ENCODE data around the gene GMPR. TPM values are rescaled to one million over a fixed set of nuclear protein-coding genes. Genes with fewer than 3 reads are reported as not detected.
A peak's percentile ranks its signal among the peaks of the same experiment; 100 is the strongest.

The GMPR gene
- total and polyA plus RNA-seq, 2 experiments from 2014 or later: 9.4 to 29.6 TPM

DNA sequence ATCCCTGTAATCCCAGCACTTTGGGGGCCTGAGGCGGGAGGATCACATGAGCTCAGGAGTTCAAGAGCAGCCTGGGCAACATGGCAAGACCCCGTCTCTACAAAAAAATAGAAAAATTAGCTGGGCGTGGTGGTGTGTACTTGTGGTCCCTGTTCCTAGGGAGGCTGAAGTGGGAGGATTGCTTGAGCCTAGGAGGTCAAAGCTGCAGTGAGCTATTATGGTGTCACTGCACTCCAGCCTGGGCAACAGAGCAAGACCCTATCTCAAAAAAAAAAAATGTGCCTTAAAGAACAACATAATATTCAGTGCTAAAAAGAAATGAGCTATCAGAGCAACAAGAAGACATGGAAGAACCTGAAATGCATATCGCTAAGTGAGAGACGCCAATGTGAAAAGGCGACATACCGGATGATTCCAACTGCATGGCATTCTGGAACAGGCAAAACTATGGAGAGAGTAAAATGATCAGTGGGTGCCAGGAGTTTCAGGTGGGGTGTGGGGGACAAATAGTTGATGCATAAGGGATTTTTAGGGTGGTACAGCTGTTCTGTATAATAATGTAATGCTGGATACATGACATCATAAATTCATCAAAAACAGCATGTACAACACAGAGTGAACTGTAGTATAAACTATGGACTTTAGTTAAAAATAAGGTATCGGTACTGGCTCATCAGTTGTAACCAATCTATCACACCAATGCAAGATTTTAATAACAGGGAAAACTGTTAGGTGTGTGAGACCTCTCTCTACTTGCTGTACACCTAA is 80.8 kb downstream of the GMPR start:
- no peak for DNase-seq (ENCODE audit: low read depth in 1 of 2, low spot score in 1 of 2)
- TF ChIP-seq, protein P1, sequence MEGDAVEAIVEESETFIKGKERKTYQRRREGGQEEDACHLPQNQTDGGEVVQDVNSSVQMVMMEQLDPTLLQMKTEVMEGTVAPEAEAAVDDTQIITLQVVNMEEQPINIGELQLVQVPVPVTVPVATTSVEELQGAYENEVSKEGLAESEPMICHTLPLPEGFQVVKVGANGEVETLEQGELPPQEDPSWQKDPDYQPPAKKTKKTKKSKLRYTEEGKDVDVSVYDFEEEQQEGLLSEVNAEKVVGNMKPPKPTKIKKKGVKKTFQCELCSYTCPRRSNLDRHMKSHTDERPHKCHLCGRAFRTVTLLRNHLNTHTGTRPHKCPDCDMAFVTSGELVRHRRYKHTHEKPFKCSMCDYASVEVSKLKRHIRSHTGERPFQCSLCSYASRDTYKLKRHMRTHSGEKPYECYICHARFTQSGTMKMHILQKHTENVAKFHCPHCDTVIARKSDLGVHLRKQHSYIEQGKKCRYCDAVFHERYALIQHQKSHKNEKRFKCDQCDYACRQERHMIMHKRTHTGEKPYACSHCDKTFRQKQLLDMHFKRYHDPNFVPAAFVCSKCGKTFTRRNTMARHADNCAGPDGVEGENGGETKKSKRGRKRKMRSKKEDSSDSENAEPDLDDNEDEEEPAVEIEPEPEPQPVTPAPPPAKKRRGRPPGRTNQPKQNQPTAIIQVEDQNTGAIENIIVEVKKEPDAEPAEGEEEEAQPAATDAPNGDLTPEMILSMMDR (IDR thresholded peaks at IDR 0.05; ENCODE audit: low read depth, low read length): no peak
- H3K4me1 ChIP-seq (ENCODE audit: low read depth): peaks cover 22% of the 10 kb centered on the region
- H3K4me3 ChIP-seq: no peak overlapping the region
- peak overlapping the region; percentile 89 for H3K27ac ChIP-seq
- H3K36me3 ChIP-seq: no peaks in the 10 kb centered on the region
- no peaks in the 10 kb centered on the region for H3K27me3 ChIP-seq
- no peaks in the 10 kb centered on the region for H3K9me3 ChIP-seq (ENCODE audit: low read depth)

DNA sequence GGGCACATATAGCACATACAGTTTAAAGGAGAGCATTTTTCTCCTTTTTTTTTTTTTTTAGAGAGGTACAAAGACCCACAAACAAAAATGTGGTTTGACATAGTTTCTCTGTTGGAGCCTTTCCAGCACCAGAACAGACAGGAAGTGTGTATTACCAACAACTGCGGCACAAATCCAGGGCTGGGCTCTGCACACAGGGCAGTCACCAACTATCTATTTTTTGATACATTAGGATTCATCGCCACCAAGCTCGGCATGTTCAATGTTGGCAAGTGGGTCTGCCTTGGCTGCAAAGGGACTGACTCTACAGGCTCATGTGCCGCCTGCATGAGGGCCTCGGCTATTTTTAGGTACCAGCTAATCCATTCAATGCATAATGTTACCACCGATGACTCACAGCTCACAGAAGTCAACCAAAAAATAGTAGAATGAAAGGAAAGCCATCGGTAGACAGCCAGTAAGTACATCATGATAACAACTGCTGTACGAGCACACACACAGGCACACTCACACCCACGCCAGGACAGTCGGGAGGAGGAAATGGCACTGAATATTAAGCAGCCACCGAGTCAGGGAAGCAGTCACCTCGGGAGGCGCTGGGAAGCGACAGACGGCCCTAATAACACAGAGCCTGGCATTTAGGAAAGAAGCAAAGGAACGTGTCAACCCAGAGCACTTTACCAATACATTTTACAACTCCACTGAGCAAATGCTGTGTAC is 81.6 kb downstream of the GMPR start:
- Histone ChIP-seq H3K4me3 (no peak overlapping the region), H3K27me3 (no peaks in the 10 kb centered on the region), H3K9me3 (ENCODE audit: low read depth) (no peaks in the 10 kb centered on the region), H3K4me1 (ENCODE audit: low read depth) (peaks cover 22% of the 10 kb centered on the region), H3K27ac (peak overlapping the region; percentile 89), H3K36me3 (no peaks in the 10 kb centered on the region)
- TF ChIP-seq, protein P1 (IDR thresholded peaks at IDR 0.05; ENCODE audit: low read depth, low read length): no peak
- DNase-seq (ENCODE audit: low read depth in 1 of 2, low spot score in 1 of 2): peak; percentile 74 to 89

DNA sequence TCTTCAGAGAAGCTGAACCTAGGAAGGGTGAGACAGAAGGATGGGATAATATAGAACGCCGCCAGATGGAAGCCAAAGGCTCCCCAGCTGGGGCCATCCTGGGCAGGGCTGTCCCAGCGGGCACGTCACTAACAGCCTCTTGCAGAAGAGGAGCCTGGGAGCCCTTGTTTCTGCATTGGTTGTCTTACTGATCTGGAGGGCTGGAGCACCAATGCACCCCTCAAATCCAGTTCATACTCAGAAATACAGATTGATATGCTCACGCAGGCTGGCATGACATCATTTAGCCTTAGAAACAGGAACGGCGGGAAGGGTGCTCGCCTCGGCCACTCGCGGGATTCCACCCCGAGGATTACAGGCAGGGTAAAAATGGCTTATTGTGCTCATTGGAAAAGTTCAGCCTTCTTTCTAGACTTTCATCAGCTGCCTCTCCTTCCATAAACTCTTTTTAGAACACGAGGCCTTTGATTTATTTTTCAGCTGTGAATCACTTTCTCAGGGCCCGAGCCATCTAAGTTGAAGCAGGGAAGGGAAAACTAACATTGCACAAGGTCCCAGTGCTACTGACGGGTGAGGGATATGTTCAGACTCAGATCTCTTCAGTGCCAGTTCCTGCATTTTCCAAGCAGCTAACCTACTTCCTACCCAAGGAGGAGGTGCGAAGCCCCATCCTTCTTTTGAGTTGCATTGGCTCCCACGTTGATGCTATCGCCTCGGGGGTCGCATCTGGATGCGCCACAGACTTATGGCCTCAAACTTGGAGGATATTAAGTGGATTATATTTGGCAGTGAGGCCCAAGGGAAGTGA is 82.3 kb downstream of the GMPR start:
- Histone ChIP-seq H3K27ac (peak overlapping the region; percentile 89), H3K9me3 (ENCODE audit: low read depth) (no peaks in the 10 kb centered on the region), H3K4me3 (no peak overlapping the region), H3K36me3 (no peaks in the 10 kb centered on the region), H3K27me3 (no peaks in the 10 kb centered on the region), H3K4me1 (ENCODE audit: low read depth) (peaks cover 22% of the 10 kb centered on the region)
- TF ChIP-seq, protein P1 (IDR thresholded peaks at IDR 0.05; ENCODE audit: low read depth, low read length): no peak
- DNase-seq (ENCODE audit: low read depth in 1 of 2, low spot score in 1 of 2): peak in 1 of 2 donors; percentile 58

DNA sequence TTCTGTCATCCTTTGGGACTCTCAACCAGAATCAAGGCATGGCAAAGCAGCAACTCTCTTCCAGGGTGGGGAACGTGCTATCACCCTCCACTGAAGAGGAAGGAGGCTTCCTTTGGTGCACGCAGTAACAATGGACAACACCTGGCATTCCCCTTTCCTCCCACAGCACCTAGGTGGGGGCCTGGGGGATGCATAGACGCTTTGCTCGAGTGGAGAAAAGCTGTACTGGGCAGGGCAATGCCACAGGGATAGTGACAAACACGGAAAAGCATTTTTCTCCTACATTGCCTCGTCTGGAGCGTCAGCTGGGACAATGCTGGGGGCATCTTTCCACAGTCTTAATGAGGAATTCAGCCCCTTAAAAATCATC is 82.9 kb downstream of the GMPR start:
- Histone ChIP-seq H3K27me3 (no peaks in the 10 kb centered on the region), H3K27ac (no peak overlapping the region), H3K9me3 (ENCODE audit: low read depth) (no peaks in the 10 kb centered on the region), H3K4me3 (no peak overlapping the region), H3K4me1 (ENCODE audit: low read depth) (peaks cover 22% of the 10 kb centered on the region), H3K36me3 (peaks cover 2% of the 10 kb centered on the region)
- TF ChIP-seq, protein P1 (IDR thresholded peaks at IDR 0.05; ENCODE audit: low read depth, low read length): no peak
- DNase-seq (ENCODE audit: low read depth in 1 of 2, low spot score in 1 of 2): no peak

DNA sequence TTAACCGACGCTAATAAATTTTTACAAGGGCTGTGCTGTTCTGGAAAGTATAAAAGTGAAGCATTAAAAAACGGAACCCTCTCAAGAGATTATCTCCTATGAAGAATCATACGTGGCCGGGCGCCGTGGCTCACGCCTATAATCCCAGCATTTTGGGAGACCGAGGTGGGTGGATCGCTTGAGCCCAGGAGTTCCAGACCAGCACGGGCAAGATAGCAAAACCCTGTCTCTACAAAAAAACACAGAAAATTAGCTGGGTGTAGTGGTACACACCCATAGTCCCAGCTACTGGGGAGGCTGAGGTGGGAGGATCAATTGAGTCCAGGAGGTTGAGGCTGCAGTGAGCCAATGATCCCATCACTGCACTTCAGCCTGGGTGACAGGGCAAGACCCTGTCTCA is 83.4 kb downstream of the GMPR start:
- TF ChIP-seq, protein P1 (IDR thresholded peaks at IDR 0.05; ENCODE audit: low read depth, low read length): no peak
- Histone ChIP-seq H3K27me3 (no peaks in the 10 kb centered on the region), H3K4me3 (no peak overlapping the region), H3K36me3 (peaks cover 7% of the 10 kb centered on the region), H3K4me1 (ENCODE audit: low read depth) (peaks cover 22% of the 10 kb centered on the region), H3K9me3 (ENCODE audit: low read depth) (no peaks in the 10 kb centered on the region), H3K27ac (no peak overlapping the region)
- no peak for DNase-seq (ENCODE audit: low read depth in 1 of 2, low spot score in 1 of 2)
